Measurements from ENCODE around the gene STAB1. TPM values are rescaled to one million over a fixed set of nuclear protein-coding genes. Genes with fewer than 3 reads are reported as not detected.

Gene STAB1
- total and polyA plus RNA-seq, 3 experiments from 2014 or later = 0.05 to 9.7 (median 7.6) TPM

DNA sequence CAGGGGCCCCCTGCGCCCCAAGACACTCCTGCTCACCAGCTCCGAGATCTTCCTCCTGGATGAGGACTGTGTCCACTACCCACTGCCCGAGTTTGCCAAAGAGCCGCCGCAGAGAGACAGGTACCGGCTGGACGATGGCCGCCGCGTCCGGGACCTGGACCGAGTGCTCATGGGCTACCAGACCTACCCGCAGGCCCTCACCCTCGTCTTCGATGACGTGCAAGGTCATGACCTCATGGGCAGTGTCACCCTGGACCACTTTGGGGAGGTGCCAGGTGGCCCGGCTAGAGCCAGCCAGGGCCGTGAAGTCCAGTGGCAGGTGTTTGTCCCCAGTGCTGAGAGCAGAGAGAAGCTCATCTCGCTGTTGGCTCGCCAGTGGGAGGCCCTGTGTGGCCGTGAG lies 3.1 kb upstream of the STAB1 start:
- no peak overlapping the region for H3K4me3 Mint-ChIP-seq
- Histone ChIP-seq H3K27ac (ENCODE audit: low read depth, low read length) (no peak overlapping the region), H3K4me1 (ENCODE audit: insufficient read depth, low read length) (no peaks in the 10 kb centered on the region), H3K27me3 (ENCODE audit: insufficient read depth, low read length, poor library complexity, severe bottlenecking) (no peaks in the 10 kb centered on the region), H3K9me3 (ENCODE audit: low read length) (no peaks in the 10 kb centered on the region), H3K36me3 (ENCODE audit: insufficient read depth, low read length) (peaks cover 14% of the 10 kb centered on the region), H3K4me3 (ENCODE audit: low read length) (no peak overlapping the region)
- CTCF ChIA-PET = no interaction called here
- H3K27ac Mint-ChIP-seq = no peak overlapping the region
- H3K27me3 Mint-ChIP-seq = no peaks in the 10 kb centered on the region
- H3K9me3 Mint-ChIP-seq = no peaks in the 10 kb centered on the region
- peaks cover 0 to 58% (median 5%) of the 10 kb centered on the region in 3 donors for H3K36me3 Mint-ChIP-seq
- no peak for DNase-seq
- POLR2A ChIA-PET = no interaction called here
- H3K4me1 Mint-ChIP-seq = peaks cover 0 to 5% (median 3%) of the 10 kb centered on the region in 3 donors

GRCh38 chr3:52493232-52494017 lies 1.7 kb upstream of the STAB1 start:
- H3K9me3 ChIP-seq (ENCODE audit: low read length) = no peaks in the 10 kb centered on the region
- H3K9me3 Mint-ChIP-seq = no peaks in the 10 kb centered on the region
- no peak overlapping the region for H3K27ac Mint-ChIP-seq
- H3K4me1 ChIP-seq (ENCODE audit: insufficient read depth, low read length) = no peaks in the 10 kb centered on the region
- ChIA-PET POLR2A (no interaction called here), CTCF (no interaction called here)
- DNase-seq = no peak
- H3K27me3 Mint-ChIP-seq = no peaks in the 10 kb centered on the region
- H3K4me3 ChIP-seq (ENCODE audit: low read length) = no peak overlapping the region
- peaks cover 0 to 5% (median 3%) of the 10 kb centered on the region in 3 donors for H3K4me1 Mint-ChIP-seq
- no peak overlapping the region for H3K27ac ChIP-seq (ENCODE audit: low read depth, low read length)
- no peaks in the 10 kb centered on the region for H3K27me3 ChIP-seq (ENCODE audit: insufficient read depth, low read length, poor library complexity, severe bottlenecking)
- peaks cover 14% of the 10 kb centered on the region for H3K36me3 ChIP-seq (ENCODE audit: insufficient read depth, low read length)
- H3K36me3 Mint-ChIP-seq = peaks cover 0 to 45% (median 5%) of the 10 kb centered on the region in 3 donors
- H3K4me3 Mint-ChIP-seq = no peak overlapping the region

- Mint-ChIP-seq H3K4me1 (peaks cover 0 to 5% (median 3%) of the 10 kb centered on the region in 3 donors), H3K27me3 (no peaks in the 10 kb centered on the region), H3K27ac (peak overlapping the region in 4 of 8 donors; percentile 19 to 51 (median 35)), H3K9me3 (no peaks in the 10 kb centered on the region), H3K4me3 (no peak overlapping the region), H3K36me3 (peaks cover 0 to 36% (median 5%) of the 10 kb centered on the region in 3 donors)
- H3K27ac ChIP-seq (ENCODE audit: low read depth, low read length) = no peak overlapping the region
- peaks cover 14% of the 10 kb centered on the region for H3K36me3 ChIP-seq (ENCODE audit: insufficient read depth, low read length)
- no peak for DNase-seq
- ChIA-PET POLR2A (no interaction called here), CTCF (no interaction called here)
- H3K4me3 ChIP-seq (ENCODE audit: low read length) = no peak overlapping the region
- no peaks in the 10 kb centered on the region for H3K4me1 ChIP-seq (ENCODE audit: insufficient read depth, low read length)
- H3K27me3 ChIP-seq (ENCODE audit: insufficient read depth, low read length, poor library complexity, severe bottlenecking) = no peaks in the 10 kb centered on the region
- no peaks in the 10 kb centered on the region for H3K9me3 ChIP-seq (ENCODE audit: low read length)
These were observed 693 bp upstream of the STAB1 start for GRCh38 chr3:52494445-52494844.

DNA sequence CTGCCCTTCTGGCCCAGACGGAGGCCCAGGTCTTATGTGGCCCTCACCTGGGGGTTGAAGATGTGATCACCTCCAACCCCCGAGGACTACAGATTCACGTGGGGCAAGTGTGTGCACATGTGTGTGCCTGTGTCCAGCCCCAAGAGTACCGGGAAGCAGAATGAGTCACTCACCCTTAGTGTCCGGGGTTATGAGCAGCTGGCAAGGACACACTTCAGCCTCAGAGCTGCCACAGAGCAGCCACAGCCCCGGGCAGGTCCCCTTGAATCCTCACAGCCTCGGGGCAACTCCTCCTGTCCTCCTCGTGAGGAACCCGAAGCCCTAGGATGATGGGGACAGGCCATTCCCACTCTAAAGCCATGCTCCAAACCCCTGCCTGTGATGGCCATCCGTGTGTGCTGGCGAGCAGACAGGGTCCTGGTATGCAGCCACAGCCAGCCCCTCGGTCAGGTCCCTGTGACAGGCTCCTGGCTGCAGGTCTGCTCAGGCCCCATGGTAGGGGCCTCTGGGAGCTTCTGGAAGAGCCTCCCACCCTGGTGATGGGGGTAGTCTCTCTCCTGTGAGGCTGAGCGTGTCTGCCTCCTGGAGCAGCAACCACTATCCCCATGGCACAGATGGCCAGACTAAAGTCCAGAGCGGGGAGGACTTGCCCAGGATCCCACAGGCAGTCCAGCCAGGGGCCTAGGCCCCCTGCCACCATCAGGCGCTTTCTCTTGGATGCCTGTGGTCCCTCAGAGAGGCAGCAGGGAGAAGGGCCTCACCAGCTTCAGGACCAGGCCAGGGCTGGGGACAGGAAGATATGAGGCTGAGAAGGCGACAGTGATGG lies 852 bp downstream of the STAB1 start:
- Mint-ChIP-seq H3K4me1 (peaks cover 0 to 5% (median 3%) of the 10 kb centered on the region in 3 donors), H3K27ac (no peak overlapping the region), H3K27me3 (no peaks in the 10 kb centered on the region), H3K36me3 (peaks cover 0 to 21% (median 2%) of the 10 kb centered on the region in 3 donors), H3K4me3 (no peak overlapping the region), H3K9me3 (no peaks in the 10 kb centered on the region)
- Histone ChIP-seq H3K36me3 (ENCODE audit: insufficient read depth, low read length) (peaks cover 9% of the 10 kb centered on the region), H3K27ac (ENCODE audit: low read depth, low read length) (no peak overlapping the region), H3K27me3 (ENCODE audit: insufficient read depth, low read length, poor library complexity, severe bottlenecking) (no peaks in the 10 kb centered on the region), H3K4me3 (ENCODE audit: low read length) (no peak overlapping the region), H3K9me3 (ENCODE audit: low read length) (no peaks in the 10 kb centered on the region), H3K4me1 (ENCODE audit: insufficient read depth, low read length) (no peaks in the 10 kb centered on the region)
- DNase-seq = no peak
- ChIA-PET POLR2A (no interaction called here), CTCF (no interaction called here)

DNA sequence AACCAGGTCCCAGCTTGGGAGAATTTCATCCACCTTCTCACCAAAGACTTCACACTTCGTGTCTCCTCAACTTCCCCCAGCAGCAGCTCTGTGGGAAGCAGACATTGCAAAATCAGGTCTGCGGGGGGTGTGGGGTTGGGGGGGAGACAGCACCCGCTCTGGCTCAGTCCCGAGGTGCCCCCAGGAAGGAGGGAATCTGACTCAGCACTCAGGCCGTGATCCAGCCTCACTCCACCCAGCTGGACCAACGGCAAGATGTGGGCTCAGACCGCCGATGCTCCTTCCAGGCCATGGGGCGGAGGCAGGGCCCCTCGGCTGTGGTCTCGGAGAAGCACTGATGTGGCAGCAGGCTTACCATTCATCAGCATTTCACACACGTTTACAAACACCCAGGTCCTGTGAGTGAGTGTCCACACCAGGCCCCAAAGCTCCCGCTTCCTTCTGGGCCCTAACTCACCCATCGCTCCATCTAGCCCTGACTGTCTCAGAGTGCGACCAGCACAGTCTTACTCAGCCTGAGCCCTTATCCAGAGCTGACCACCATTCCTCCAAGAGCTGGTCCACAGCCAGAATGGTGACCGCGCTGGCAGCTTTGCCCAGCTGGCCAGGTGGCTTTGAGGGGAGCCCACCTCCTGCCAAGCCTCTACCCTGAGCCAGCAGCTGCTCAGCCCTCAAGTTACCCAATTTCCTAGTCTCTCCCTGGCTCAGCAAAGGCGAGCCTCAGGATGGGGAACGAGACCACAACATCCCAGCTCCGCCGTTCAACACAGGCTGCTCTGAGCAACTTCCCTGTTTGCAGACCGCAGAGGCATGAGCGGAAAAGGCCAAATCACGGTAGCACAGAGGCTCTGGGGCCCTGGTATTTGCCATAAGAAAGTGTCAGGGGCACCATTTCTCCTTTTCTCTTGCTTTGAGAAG lies 3.3 kb downstream of the STAB1 start:
- H3K27ac Mint-ChIP-seq = no peak overlapping the region
- peaks cover 0 to 5% (median 3%) of the 10 kb centered on the region in 3 donors for H3K4me1 Mint-ChIP-seq
- no peak overlapping the region for H3K4me3 ChIP-seq (ENCODE audit: low read length)
- DNase-seq = no peak
- H3K36me3 ChIP-seq (ENCODE audit: insufficient read depth, low read length) = no peaks in the 10 kb centered on the region
- H3K4me1 ChIP-seq (ENCODE audit: insufficient read depth, low read length) = no peaks in the 10 kb centered on the region
- H3K9me3 ChIP-seq (ENCODE audit: low read length) = no peaks in the 10 kb centered on the region
- no peaks in the 10 kb centered on the region for H3K9me3 Mint-ChIP-seq
- H3K4me3 Mint-ChIP-seq = no peak overlapping the region
- H3K27ac ChIP-seq (ENCODE audit: low read depth, low read length) = no peak overlapping the region
- H3K36me3 Mint-ChIP-seq = no peaks in the 10 kb centered on the region
- POLR2A ChIA-PET = no interaction called here
- H3K27me3 Mint-ChIP-seq = no peaks in the 10 kb centered on the region
- no peaks in the 10 kb centered on the region for H3K27me3 ChIP-seq (ENCODE audit: insufficient read depth, low read length, poor library complexity, severe bottlenecking)
- CTCF ChIA-PET = no interaction called here

- Histone ChIP-seq H3K4me3 (ENCODE audit: low read length) (no peak overlapping the region), H3K27me3 (ENCODE audit: insufficient read depth, low read length, poor library complexity, severe bottlenecking) (no peaks in the 10 kb centered on the region), H3K36me3 (ENCODE audit: insufficient read depth, low read length) (no peaks in the 10 kb centered on the region), H3K4me1 (ENCODE audit: insufficient read depth, low read length) (no peaks in the 10 kb centered on the region), H3K9me3 (ENCODE audit: low read length) (no peaks in the 10 kb centered on the region), H3K27ac (ENCODE audit: low read depth, low read length) (no peak overlapping the region)
- Mint-ChIP-seq H3K36me3 (no peaks in the 10 kb centered on the region), H3K9me3 (no peaks in the 10 kb centered on the region), H3K27ac (no peak overlapping the region), H3K4me1 (no peaks in the 10 kb centered on the region), H3K27me3 (no peaks in the 10 kb centered on the region), H3K4me3 (no peak overlapping the region)
- ChIA-PET POLR2A (interaction anchor here (0.6 kb wide), 1 partner anchor 558 kb away, joined by 3 read pairs; no protein-coding TSS in a partner anchor), CTCF (no interaction called here)
- no peak for DNase-seq
These were observed 5.9 kb downstream of the STAB1 start for GRCh38 chr3:52501046-52501445.

DNA sequence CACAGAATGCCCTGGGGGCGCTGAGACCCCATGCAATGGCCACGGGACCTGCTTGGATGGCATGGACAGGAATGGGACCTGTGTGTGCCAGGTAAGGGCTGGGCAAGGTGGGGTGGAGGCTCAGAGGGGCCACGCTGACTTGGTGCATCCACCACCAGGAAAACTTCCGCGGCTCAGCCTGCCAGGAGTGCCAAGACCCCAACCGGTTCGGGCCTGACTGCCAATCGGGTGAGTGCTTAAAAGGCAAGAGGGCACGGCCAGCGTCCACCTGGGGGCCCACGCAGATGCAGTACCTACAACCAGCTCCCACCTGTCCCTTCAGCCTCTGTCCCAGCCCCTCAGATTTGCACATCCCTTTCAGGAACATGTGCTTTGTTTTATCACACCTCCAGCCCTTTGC lies 6.9 kb downstream of the STAB1 start:
- ChIA-PET CTCF (no interaction called here), POLR2A (no interaction called here)
- no peaks in the 10 kb centered on the region for H3K27me3 ChIP-seq (ENCODE audit: insufficient read depth, low read length, poor library complexity, severe bottlenecking)
- Mint-ChIP-seq H3K27ac (peak overlapping the region in 1 of 8 donors; percentile 66), H3K27me3 (no peaks in the 10 kb centered on the region), H3K9me3 (no peaks in the 10 kb centered on the region), H3K36me3 (no peaks in the 10 kb centered on the region), H3K4me3 (peak overlapping the region in 1 of 7 donors; percentile 36), H3K4me1 (no peaks in the 10 kb centered on the region)
- H3K27ac ChIP-seq (ENCODE audit: low read depth, low read length) = no peak overlapping the region
- no peak for DNase-seq
- H3K9me3 ChIP-seq (ENCODE audit: low read length) = no peaks in the 10 kb centered on the region
- no peaks in the 10 kb centered on the region for H3K36me3 ChIP-seq (ENCODE audit: insufficient read depth, low read length)
- H3K4me3 ChIP-seq (ENCODE audit: low read length) = no peak overlapping the region
- H3K4me1 ChIP-seq (ENCODE audit: insufficient read depth, low read length) = no peaks in the 10 kb centered on the region
